GM23338 (cell line): ENCODE data around the gene PTK6. TPM values are rescaled to one million over a fixed set of nuclear protein-coding genes. Genes with fewer than 3 reads are reported as not detected.

Source experiments
- ATAC-seq: fragments of 200-7000 bp; cut with Tn5 transposase; 3 replicates; pipeline ENCODE4 v1.9.1; 2020
- DNase-seq: peaks from one replicate; pipeline ENCODE4 v3.0.0-alpha.2; 2015; ENCODE audit warnings: low spot score
- H2AFZ ChIP-seq: fragments of 200-600 bp; sonication (generic); 2 replicates; pipeline ENCODE4 v1.8.0; 2016; ENCODE audit warnings: antibody characterized with exemption, mild to moderate bottlenecking, moderate library complexity
- H3F3A ChIP-seq: fragments of 200-600 bp; sonication (generic); replicated peaks from 2 replicates; pipeline ENCODE4 v1.8.0; 2017; ENCODE audit warnings: antibody characterized with exemption, mixed run types, low read depth
- H3K27ac ChIP-seq: fragments of 200-600 bp; sonication (generic); 2 replicates; pipeline ENCODE4 v1.6.1; 2016; ENCODE audit warnings: low read depth
- H3K27me3 ChIP-seq: fragments of 200-600 bp; sonication (generic); 2 replicates; pipeline ENCODE4 v1.8.0; 2016; ENCODE audit warnings: mild to moderate bottlenecking, mixed run types, moderate library complexity; ENCODE audit not compliant: insufficient read depth
- H3K36me3 ChIP-seq: fragments of 200-600 bp; sonication (generic); 2 replicates; pipeline ENCODE4 v1.8.0; 2016; ENCODE audit warnings: mild to moderate bottlenecking; ENCODE audit not compliant: insufficient read depth
- H3K4me1 ChIP-seq: fragments of 200-600 bp; sonication (generic); 2 replicates; pipeline ENCODE4 v1.8.0; 2016; ENCODE audit warnings: mild to moderate bottlenecking, moderate library complexity; ENCODE audit not compliant: insufficient read depth
- H3K4me2 ChIP-seq: fragments of 200-600 bp; sonication (generic); 2 replicates; pipeline ENCODE4 v1.7.1; 2017; ENCODE audit warnings: mixed run types
- H3K4me3 ChIP-seq: fragments of 200-600 bp; sonication (generic); 2 replicates; pipeline ENCODE4 v1.6.1; 2016; ENCODE audit warnings: mixed run types
- H3K79me2 ChIP-seq: fragments of 200-600 bp; sonication (generic); replicated peaks from 2 replicates; pipeline ENCODE4 v1.8.0; 2017; ENCODE audit warnings: mild to moderate bottlenecking; ENCODE audit not compliant: insufficient read depth
- H3K9me2 ChIP-seq: fragments of 200-600 bp; sonication (generic); 2 replicates; pipeline ENCODE4 v1.8.0; 2017; ENCODE audit not compliant: insufficient read depth
- H4K20me1 ChIP-seq: fragments of 200-600 bp; sonication (generic); replicated peaks from 2 replicates; pipeline ENCODE4 v1.8.0; 2017; ENCODE audit warnings: mild to moderate bottlenecking; ENCODE audit not compliant: insufficient read depth
- H3K27ac Mint-ChIP-seq: 2 replicates; pipeline ENCODE4 v1.8.0; 2020; ENCODE audit warnings: inconsistent platforms, mild to moderate bottlenecking, moderate library complexity, mixed read lengths
- H3K27me3 Mint-ChIP-seq: 3 replicates; pipeline ENCODE4 v1.8.0; 2022; ENCODE audit warnings: low read depth, mild to moderate bottlenecking, moderate library complexity, mixed read lengths, inconsistent platforms; ENCODE audit not compliant: insufficient read depth, poor library complexity
- H3K36me3 Mint-ChIP-seq: 3 replicates; pipeline ENCODE4 v1.8.0; 2021; ENCODE audit warnings: low read depth, mild to moderate bottlenecking, inconsistent platforms, moderate library complexity, mixed read lengths
- H3K4me1 Mint-ChIP-seq: 3 replicates; pipeline ENCODE4 v1.8.0; 2020; ENCODE audit warnings: mild to moderate bottlenecking, inconsistent platforms, mixed read lengths
- H3K4me3 Mint-ChIP-seq: 3 replicates; pipeline ENCODE4 v1.8.0; 2021; ENCODE audit warnings: moderate library complexity, mild to moderate bottlenecking, inconsistent platforms, mixed read lengths
- H3K9me3 Mint-ChIP-seq: 3 replicates; pipeline ENCODE4 v1.8.0; 2020; ENCODE audit warnings: moderate library complexity, mild to moderate bottlenecking, inconsistent platforms, mixed read lengths
- CREB1 ChIP-seq: fragments of 250-450 bp; sonication (Bioruptor Pico); IDR thresholded peaks from 2 replicates; pipeline ENCODE4 v1.5.0; 2020; ENCODE audit warnings: low read depth, mild to moderate bottlenecking, moderate library complexity
- CTCF ChIP-seq, 2 experiments: fragments of 200-600 bp in 1 of 2; sonication (generic) in 1 of 2; conservative IDR thresholded peaks; 2 replicates each; pipeline versions ENCODE4 v1.5.1 to v1.6.1; 2016 to 2017; ENCODE audit warnings: antibody characterized with exemption in 2 of 2, low read depth in 2 of 2, mild to moderate bottlenecking in 2 of 2, moderate library complexity in 1 of 2
- ETS1 ChIP-seq: IDR thresholded peaks from 2 replicates; pipeline ENCODE4 v1.6.1; 2016; ENCODE audit warnings: antibody characterized with exemption
- EZH2 ChIP-seq: fragments of 200-600 bp; sonication (generic); IDR thresholded peaks from one replicate; pipeline ENCODE4 v1.8.0; 2017; ENCODE audit warnings: antibody characterized with exemption, mild to moderate bottlenecking, low read depth; ENCODE audit not compliant: unreplicated experiment
- EZH2phosphoT487 ChIP-seq: fragments of 200-600 bp; sonication (generic); IDR thresholded peaks from one replicate; pipeline ENCODE4 v1.8.1; 2018; ENCODE audit warnings: antibody characterized with exemption; ENCODE audit not compliant: unreplicated experiment
- JUNB ChIP-seq: IDR thresholded peaks from one replicate; pipeline ENCODE4 v1.6.1; 2016; ENCODE audit warnings: antibody characterized with exemption; ENCODE audit not compliant: unreplicated experiment
- NANOG ChIP-seq: IDR thresholded peaks from 2 replicates; pipeline ENCODE4 v1.6.1; 2016; ENCODE audit warnings: antibody characterized with exemption, borderline replicate concordance
- POLR2AphosphoS5 ChIP-seq: IDR thresholded peaks from 2 replicates; pipeline ENCODE4 v1.6.1; 2016; ENCODE audit warnings: antibody characterized with exemption, low read depth
- REST ChIP-seq: IDR thresholded peaks from one replicate; pipeline ENCODE4 v1.6.1; 2018; ENCODE audit warnings: antibody characterized with exemption; ENCODE audit not compliant: unreplicated experiment
- STAT1 ChIP-seq: IDR thresholded peaks from one replicate; pipeline ENCODE4 v1.6.1; 2016; ENCODE audit warnings: antibody characterized with exemption; ENCODE audit not compliant: unreplicated experiment
- ZNF114 ChIP-seq: fragments of 250-450 bp; sonication (Bioruptor Pico); IDR thresholded peaks from 2 replicates; pipeline ENCODE4 v1.5.0; 2020; ENCODE audit warnings: mild to moderate bottlenecking, moderate library complexity
- ZNF331 ChIP-seq: fragments of 250-450 bp; sonication (Bioruptor Pico); IDR thresholded peaks from 2 replicates; pipeline ENCODE4 v1.5.0; 2020; ENCODE audit warnings: low read depth, mild to moderate bottlenecking, moderate library complexity
- ZNF462 ChIP-seq: fragments of 250-450 bp; sonication (Bioruptor Pico); IDR thresholded peaks from 2 replicates; pipeline ENCODE4 v1.5.0; 2020; ENCODE audit warnings: mild to moderate bottlenecking, moderate library complexity
- polyA plus RNA-seq: library from polyadenylated mRNA; unstranded; fragments of >200 nt; fragmentation: Nextera tagmentation; extraction: Ambion mirVana; gene quantifications from 2 replicates; pipeline ENCODE4 v1.2.1, GENCODE V29; 2016
- total RNA-seq: library from RNA; depleted of rRNA; stranded (reverse); fragments of >200 nt; shearing (Covaris generic); gene quantifications from 2 replicates; pipeline ENCODE4 v1.2.3, GENCODE V29; 2014

Gene PTK6
- total and polyA plus RNA-seq, 2 experiments from 2014 or later: 0.28 TPM; not detected in 1

GRCh38 chr20:63494420-63495166 lies 42.6 kb downstream of the PTK6 start:
- Histone ChIP-seq H3K4me3 (no peak overlapping the region), H3F3A (no peaks in the 10 kb centered on the region), H3K9me2 (0 out of 2 replicates have a peak, but pooled peaks cover 5% of the 10 kb centered on the region), H2AFZ (no peak overlapping the region), H3K4me1 (peaks cover 14% of the 10 kb centered on the region; the same call in 1 of the 2 replicates), H3K79me2 (no peaks in the 10 kb centered on the region), H3K4me2 (no peak overlapping the region), H3K36me3 (no peaks in the 10 kb centered on the region), H3K27me3 (peaks cover 33% of the 10 kb centered on the region), H4K20me1 (no peaks in the 10 kb centered on the region), H3K27ac (no peak overlapping the region)
- ATAC-seq (no peak), DNase-seq (no peak)
- TF ChIP-seq JUNB (no peak), POLR2AphosphoS5 (no peak), ETS1 (no peak), NANOG (no peak), REST (no peak), ZNF114 (no peak), ZNF331 (CRISPR knock-in tag) (no peak), EZH2phosphoT487 (no peak), CREB1 (no peak), EZH2 (no peak), CTCF (conservative IDR thresholded peaks at IDR 0.05; ENCODE audit: low read depth in 2 of 2) (no peak), ZNF462 (CRISPR knock-in tag) (no peak), STAT1 (no peak)
- H3K9me3 Mint-ChIP-seq: peaks cover 3% of the 10 kb centered on the region; the same call in 1 of the 3 replicates
- H3K4me3 Mint-ChIP-seq: no peak overlapping the region
- H3K27ac Mint-ChIP-seq: no peak overlapping the region
- peaks cover 17% of the 10 kb centered on the region for H3K36me3 Mint-ChIP-seq
- peaks cover 3% of the 10 kb centered on the region; the same call in 2 of the 3 replicates for H3K4me1 Mint-ChIP-seq
- H3K27me3 Mint-ChIP-seq: peaks cover 33% of the 10 kb centered on the region
